DMS79 treated with DMSO at 0.1 percent for 48 hours (cell line): ENCODE data around the gene IPMK.
A peak's percentile ranks its signal among the peaks of the same experiment; 100 is the strongest.

Source experiments
- DNase-seq: peaks from one replicate; lab custom pipeline; 2025; lab: John Stamatoyannopoulos, UW

IPMK gene

DNA sequence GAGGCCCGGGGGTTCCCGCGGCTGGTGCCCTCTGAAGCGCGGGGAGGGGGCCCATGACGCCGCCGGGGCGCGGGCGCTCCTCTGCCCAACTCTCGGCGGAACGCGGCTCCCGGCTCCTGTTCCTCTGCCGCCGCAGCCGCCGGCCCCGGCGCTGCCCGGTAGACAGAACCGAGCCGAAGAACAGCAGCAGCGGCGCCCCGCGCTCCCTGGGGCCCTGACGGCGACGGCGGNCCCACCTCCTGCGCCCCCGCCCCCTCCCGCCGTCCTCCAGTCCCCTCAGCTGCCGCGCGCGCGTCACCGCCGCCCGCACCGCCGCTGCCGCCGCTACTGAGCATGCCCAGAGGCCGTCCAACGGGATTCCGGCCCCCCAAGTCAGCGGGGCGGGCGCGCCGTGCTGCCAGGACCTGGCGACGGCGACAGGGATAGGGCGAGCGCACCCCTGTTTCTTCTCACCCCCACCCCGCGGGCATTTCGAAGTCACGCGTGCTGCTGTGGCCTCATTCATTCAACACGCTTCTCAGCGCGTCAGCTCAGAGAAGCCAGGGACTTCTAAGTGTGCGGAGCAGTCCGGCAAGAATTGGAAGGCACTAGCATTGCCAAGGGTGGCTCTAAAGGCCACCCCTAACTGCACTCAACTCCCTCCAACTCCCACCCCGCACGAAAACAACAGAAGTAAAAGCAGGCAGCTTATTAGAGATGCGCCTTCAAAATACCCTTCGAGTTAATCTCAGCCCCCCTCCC, at the start of gene IPMK:
IPMK (minus strand) TSS at position 182 of the 741 bp plus-strand sequence. CDS start 283 bp downstream, outside the sequence.
- DNase-seq: peak; percentile 49

DNA sequence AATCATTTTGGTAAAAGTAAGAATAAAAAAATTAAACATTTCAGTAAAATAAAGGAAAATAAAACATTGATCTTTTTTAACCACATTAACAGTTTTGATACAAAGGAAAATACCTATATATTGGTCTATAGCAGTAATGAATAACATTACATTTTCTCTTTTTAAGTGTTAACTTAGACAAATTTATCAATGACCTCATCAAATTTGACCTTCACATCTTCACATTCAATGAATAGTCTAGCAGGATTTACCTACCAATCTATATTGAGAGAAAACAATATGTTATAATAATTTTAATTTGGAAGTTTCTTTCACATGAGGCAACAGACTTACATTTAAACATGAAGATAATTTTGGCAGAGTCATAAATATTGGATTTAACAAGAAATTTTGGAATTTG, 49.2 kb upstream of the IPMK start:
- DNase-seq: no peak

DNA sequence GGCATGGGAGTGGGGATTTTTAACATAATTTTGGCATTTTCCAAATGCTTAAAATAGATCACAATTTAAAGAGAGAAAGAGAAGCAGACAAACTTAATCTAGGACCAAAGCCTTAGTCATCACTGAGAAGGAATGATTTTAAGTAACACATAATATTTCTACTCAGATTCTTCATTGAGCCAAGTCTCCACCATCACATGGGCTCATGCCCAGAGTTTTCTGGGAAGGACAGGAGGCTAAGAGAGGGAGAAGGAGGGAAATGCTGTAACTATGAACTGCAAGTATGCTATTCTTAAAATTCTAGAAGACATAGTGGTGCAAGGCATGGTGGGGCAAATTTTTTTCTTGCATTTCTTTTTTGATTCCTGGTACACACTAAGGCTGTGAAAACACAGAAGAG, 43.3 kb upstream of the IPMK start:
- no peak for DNase-seq

DNA sequence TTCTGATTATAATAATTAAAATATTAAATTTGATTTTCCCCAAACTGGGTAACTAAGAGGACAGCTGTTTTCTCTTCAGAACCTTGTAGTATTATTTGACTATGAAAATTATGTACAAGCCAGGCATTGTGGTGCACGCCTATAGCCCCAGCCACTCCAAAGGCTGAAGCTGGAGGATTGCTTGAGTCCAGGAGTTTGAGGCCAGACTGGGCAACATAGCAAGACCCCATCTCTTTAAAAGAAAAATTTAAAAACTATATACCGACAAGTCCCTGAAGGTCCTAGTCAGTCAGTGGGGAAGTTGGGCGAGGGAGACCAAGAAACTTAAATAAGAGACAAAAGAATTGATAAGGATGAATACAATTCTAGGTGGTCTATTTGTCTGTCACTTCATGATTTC, 40.0 kb upstream of the IPMK start:
- DNase-seq: no peak

DNA sequence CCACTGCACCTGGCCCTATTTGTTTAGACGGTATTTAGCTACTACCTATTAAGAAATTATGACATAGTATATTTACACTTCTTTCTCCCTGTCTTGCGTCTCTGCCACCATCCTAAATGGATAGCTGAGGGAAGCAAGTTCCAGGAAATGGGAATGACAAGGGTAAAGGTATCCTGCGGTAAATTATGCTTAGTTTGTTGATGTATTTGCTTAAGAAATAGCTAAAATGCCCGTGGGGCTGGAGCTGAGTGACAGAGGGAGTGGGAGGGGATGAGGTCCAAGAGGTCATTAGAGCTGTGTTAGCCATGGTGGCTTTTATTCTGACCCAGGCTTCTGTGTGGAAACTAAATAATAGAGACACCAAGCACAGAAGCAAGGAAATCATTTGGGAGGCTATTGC, 38.1 kb upstream of the IPMK start:
- no peak for DNase-seq

DNA sequence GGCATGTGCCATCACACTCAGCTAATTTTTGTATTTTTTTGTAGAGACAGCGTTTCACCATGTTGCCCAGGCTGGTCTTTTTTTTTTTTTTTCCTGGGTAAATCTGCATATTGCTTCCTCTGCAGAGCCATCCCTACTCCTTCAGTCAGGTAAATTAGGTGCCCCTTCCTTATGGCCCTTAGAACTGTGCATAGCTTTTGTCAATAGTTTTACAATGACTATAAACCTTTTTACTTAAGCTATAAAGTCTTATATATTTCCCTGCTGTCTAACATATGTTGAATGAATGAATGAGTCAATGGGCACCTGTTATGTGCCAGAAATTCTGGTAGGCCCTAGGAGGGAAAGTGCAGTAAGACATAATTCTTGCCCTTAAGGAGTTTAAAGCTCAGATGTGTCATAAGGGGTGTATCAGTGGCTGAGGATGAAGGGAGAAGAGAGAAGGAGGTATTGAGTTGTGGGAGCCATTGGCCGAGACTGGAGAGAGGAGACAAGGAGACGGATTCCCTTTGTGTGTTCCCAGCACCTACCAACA, 36.5 kb upstream of the IPMK start:
- no peak for DNase-seq

DNA sequence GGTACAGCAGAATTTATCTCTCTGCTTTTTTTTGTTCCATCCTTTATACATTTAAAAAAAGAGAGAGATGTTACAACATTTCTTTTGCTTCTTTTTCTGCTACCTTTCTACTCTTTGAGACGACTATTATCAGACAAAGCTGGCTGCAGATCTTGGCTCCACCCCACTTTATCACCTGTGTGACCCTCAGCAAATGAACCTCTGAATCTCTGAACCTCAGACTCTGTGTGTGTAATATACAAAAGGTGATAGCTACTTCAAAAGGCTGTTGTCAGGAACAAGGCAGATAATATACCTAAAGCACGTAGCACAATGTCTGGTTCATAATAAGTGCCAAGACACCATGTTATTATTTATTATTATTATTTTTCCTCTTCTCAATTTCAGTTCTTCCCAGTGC, 34.6 kb upstream of the IPMK start:
- DNase-seq: no peak

DNA sequence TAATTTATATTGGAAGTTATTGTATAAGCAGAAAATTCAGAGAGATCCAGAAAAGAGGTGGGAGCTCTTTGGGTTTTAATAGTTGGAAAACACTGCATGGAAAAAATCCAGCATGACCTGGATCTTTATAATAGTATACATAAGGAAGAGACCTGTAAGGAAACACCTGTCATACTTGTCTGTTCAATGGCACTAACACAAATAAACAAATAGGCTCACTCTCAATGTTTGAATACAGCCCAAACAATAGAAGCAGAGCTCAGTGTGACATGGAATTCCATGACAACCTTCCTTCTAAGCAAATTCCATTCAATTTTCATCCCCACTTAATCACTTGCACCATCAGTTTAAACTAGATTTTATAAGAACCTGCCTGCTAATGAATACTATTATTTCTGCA, 33.0 kb upstream of the IPMK start:
- DNase-seq: no peak

DNA sequence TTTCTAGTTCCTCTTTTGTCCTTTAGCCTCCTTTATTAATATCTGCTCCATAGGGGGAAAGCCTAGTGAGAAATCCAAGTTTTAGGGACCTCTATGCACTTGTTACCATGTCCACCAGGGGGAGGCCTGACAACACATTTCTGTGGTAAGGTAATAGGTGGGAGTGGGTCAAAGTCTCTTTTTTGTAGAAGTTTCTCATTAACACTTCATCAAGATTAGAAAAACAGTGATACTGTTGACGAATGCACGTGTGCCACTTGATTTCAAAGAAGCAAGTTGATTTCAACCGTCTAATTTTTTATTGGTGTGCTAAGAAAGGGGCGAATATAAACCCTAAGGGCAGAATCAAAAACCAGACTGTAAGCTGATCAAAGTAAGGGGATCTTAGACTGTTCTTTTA, 31.9 kb upstream of the IPMK start:
- DNase-seq: peak; percentile 7

DNA sequence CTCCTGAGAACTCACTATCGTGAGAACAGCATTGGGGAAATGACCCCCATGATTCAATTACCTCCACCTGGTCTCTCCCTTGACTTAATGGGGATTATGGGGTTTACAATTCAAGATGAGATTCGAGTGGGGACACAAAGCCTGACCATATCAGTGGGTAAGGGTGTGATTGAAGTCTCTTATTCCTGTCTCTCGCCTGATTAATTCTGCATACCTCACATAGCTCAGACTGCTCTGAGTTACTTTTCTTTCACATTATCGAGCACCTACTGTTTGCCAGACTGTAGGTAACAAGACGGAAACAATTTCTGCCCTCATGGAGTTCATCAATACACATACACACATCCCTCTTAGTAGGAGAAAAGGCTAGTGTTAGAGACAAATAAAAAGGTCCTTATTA, 26.3 kb upstream of the IPMK start:
- DNase-seq: no peak

DNA sequence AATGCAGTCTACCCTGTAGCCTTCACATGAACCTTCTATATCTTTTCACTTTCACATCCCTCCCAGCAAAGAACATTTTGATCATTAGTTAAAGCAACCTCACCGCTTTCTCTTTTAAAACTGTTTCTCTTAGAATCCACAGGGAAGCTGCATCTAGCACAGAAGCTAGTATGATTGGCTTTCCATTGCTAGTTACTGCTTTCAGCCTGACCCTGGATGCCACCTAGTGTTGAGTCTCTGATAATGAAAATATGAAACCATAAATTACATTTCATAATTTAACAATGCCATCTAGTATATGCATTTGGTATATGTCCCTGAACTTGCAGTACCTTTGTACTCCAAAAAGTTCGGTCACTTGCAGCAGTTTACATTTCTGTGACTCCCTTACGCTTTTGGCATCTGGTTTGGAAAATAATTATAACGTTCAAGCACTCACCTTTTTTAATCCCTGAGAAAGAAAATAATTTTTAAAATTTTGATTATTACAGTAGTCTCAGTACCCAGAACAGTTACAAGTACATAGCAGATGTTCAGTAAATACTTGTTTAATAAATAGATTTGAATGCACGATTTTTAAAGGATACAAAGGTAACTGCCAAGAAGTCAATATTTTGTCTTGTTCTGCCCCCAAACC, 24.0 kb upstream of the IPMK start:
- peak; percentile 12 for DNase-seq

DNA sequence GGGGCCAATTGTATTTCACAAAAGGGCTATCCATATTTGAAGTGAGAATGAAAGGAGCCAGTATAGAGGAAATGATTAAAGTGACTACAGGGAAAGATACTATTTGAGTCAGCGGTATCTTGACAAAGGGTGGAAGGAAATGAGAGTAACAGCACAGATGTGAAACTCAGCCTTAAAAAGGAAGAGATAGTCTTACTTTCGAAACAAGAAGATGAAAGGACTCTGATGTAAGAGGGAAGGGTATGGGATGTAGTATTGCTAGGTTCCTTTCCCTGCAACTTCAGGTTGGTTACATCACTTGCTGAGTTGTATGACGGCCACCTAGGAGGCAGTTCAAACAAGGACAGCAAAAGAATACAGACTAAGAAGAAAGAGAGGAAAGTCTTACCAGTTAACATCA, 14.9 kb upstream of the IPMK start:
- DNase-seq: no peak

DNA sequence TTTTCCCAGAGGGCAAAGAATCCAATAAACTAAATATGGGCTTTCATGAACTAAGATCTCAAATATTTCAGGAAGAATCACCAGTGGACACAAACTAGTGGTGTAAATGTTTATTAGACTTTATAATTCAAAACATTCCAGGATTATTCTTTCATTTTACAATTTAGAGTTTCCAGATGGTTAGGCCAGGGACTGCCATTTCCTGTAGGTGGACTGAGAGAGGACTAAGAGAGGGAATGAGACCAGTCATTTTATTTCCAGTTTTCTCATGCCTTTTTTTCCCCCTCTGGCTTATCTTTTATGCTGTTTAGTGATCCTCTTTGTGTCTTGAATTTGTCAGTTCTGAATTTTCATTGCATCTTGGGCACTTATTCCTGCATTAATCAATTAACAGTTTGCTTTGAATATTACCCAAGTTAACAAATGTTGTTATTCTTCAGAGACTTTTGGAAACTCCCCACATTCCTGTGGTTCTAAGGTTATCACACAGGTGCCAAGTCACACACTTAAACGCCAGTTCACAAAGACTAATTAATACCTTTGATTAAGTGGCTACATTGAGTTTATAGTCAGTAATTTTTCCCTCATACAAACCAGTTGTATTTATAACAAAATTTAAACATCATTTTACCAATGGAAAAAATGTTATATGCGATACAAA, 13.5 kb upstream of the IPMK start:
- no peak for DNase-seq

DNA sequence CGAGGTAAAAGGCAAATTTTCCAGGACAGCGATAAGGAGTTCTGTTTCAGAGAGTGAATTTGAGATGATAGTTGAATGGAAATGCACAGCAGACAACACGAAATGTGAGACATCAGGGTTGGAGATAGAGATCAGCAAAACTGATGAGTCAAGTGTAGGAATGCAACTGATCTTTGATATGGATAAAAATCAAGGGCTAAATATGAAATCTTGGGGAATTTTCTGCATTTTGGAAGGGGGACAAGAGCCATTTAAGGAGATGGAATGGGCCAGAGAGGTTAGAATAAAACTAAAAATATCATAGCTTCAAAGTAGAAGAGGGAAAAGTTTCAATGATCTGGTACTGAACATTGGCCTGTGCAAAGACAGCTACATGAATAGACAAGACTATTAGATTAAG, 12.8 kb upstream of the IPMK start:
- DNase-seq: no peak

DNA sequence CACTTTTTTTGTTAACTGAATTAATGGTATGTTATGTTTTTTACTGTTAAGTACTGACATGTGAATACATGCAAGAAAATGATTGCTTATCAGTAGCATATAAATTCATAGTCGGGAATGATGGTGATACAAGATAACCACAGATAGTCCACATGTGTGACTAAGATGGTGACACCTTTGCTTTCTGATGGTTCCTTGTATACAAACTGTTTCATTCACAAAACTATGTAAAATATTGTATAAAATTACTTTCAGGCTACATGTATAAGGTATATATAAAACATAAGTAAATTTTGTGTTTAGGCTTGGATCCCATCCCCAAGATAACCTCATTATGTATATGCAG, 11.2 kb upstream of the IPMK start:
- no peak for DNase-seq

DNA sequence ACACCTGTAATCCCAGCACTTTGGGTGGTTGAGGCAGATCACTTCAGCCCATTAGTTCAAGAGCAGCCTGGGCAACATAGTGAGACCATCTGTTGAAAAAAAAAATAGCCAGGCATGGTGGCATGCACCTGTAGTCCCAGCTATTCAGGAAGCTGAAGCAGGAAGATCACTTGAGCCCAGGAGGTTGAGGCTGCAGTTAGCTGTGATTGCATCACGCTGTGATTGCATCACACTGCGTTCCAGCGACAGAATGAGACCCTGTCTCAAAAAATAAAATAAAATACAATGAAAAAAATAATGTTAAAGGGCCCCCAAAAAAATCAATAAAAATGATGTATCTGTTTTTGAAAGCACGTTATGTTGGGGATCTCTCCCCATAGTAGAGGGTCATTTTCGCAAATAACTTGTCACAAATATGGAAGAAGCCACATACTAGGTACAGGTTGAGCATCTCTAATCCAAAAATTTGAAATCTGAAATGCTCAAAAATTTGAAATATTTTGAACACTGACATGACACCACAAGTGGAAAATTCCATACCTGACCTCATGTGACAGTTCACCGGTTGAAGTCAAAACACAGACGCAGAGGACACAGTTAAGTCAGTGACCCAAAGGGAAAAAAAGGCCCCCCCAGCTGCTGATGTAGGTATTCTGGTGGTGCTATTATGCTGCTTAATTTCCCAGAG, 10.7 kb upstream of the IPMK start:
- no peak for DNase-seq

DNA sequence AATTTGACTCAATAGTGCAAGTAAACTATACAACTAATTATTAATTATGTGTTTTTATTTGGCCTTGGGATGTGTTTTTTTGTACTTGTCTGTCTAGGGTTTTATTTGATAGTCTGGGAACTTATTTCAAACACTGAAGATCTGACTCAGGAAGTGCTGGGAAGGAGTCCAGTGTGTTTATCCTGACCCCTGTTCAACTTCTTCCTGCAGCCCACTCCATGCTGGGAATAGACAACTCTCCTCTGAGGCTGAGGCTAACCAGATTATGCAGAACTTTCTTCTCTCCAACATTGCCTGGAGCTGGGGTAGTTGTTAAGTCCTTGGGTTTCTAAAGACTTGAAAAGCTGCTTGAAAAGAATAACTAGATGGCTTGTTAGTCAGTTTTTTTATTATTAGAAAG, 8.2 kb upstream of the IPMK start:
- no peak for DNase-seq

DNA sequence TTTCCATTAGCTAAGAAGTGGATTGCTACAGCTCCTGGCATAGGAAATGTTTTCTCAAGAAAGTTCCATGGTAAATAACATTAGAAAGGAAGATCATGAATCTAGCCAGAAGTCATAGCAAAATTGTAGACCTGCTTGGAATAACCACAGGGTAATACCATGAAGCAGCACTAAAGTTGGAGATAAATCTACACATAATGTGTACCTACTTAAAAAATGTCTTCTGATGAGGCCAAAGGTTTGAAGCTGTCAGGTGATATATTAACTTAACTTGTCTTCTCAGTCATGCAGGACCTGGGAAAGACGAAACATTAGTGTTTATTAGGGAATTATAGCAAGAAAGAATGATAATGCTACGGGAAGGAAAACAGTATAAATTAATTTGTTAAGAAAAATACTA, 7.6 kb upstream of the IPMK start:
- no peak for DNase-seq

DNA sequence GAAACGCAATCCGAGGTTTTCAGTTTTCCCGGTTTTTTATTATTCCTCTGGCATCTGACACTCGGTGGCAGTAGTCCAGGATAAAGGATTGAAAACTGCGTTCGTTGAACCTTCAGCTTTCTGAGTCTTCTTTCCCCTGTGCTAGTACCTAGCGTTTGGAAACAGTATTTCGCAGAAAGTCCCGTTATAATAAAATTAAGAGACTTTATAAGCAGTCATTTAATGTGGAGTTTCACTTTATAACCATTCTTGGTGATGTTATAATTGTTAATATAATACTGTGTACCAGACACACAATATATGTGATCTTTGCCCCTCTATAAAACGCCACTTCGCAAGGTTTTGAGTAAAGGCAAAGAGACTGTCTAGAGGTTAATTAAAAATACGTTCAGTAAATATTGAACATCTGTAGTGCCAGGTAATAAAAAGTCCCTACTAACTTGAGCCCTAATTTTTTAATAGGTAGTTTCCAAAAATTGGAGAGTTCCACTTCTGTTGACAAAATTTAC, 2.1 kb upstream of the IPMK start:
- no peak for DNase-seq

DNA sequence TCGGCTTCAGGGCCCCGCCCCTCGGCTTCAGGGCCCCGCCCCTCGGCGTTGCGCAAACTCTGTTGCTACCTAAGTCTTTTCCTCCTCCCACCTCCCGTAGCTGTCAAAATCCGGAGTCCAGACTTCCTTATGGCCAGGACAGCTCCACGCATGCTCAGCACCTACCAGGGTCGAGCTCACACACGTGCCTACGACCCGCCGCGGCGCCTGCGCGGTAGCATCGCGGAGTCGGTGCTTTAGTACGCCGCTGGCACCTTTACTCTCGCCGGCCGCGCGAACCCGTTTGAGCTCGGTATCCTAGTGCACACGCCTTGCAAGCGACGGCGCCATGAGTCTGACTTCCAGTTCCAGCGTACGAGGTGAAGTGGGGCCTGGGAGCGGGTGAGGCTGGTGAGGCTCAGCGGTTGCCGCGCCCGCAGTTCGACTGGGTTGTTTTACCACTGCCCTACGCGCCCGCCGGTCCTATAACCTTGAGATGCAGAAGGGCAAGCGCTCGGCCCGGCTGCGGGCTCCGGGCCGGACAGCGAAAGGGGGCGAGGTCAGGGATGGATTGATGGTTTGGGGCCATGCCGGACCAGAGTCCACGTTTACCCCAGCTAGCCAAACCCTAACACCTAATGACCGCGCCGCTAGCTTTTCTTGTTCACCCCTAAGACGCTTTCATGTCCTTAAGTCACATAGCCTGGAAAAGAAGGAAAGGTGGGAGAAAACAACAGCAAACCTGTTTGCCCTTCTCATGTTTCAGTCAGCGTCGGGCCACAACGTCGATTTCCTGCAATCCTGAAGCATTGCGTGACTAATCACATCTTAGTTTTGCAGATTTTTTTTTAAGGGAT, 1.5 kb upstream of the IPMK start, which contains the start of gene CISD1:
CISD1 (plus strand) TSS at position 217 of the 836 bp plus-strand sequence; CDS start at position 329, 112 bp downstream.
- peak; percentile 73 for DNase-seq

DNA sequence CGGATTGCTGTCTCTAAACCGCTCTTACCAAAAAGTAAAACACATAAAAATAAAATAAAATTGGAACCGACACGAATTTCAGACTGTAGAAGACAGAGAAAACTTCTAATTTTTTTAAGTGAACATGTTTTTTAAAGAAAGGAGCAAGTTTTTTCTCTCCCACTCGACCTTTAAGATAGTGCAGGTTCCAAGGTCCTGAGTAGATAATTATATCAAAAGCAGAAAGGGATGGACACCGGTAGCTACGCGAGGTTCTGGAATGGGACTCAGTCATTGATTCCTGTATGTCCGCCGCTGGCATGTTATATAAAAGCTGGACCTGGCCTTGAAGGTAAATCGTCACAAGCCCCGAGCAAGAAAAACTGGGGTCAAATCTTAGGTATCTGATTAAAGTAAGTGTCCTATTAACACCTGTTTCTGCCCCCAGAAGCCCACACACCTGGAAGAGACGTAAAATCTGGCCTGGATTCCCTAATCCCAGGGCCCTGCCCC, 806 bp upstream of the IPMK start:
- peak; percentile 71 for DNase-seq
